Prostate gland (tissue), 2 donors: ENCODE measurements around the gene ESAM.

ENCODE experiments used
- CTCF ChIP-seq, 4 experiments: fragments of 200-600 bp in 2 of 4; fragments of 450-650 bp in 2 of 4; sonication (generic) in 2 of 4; IDR thresholded peaks; 1 replicate in 3 of 4; 2 replicates in 1 of 4; pipeline ENCODE4 v1.5.1; 2016 to 2019; ENCODE audit warnings: antibody characterized with exemption in 4 of 4, mild to moderate bottlenecking in 2 of 4, moderate library complexity in 2 of 4
- POLR2A ChIP-seq: fragments of 450-650 bp; IDR thresholded peaks from one replicate; pipeline ENCODE4 v1.6.1; 2016; ENCODE audit warnings: antibody characterized with exemption, mild to moderate bottlenecking
- POLR2AphosphoS5 ChIP-seq: sonication (generic); formaldehyde crosslinking; IDR thresholded peaks from one replicate; pipeline ENCODE4 v1.6.1; 2017; ENCODE audit warnings: antibody characterized with exemption

GRCh38 chr11:124722176-124722575, 39.9 kb downstream of the ESAM start:
- no peak for TF ChIP-seq CTCF (IDR thresholded peaks at IDR 0.05)
- no peak for TF ChIP-seq POLR2A
- no peak for TF ChIP-seq POLR2AphosphoS5
